ENCODE measurements around the gene FARP1.
"Not testable (repeated sequence)": the region's sequence is repeated elsewhere in the genome, so short reads cannot be mapped to it uniquely, and the experiment has no call there.

FARP1 gene

DNA sequence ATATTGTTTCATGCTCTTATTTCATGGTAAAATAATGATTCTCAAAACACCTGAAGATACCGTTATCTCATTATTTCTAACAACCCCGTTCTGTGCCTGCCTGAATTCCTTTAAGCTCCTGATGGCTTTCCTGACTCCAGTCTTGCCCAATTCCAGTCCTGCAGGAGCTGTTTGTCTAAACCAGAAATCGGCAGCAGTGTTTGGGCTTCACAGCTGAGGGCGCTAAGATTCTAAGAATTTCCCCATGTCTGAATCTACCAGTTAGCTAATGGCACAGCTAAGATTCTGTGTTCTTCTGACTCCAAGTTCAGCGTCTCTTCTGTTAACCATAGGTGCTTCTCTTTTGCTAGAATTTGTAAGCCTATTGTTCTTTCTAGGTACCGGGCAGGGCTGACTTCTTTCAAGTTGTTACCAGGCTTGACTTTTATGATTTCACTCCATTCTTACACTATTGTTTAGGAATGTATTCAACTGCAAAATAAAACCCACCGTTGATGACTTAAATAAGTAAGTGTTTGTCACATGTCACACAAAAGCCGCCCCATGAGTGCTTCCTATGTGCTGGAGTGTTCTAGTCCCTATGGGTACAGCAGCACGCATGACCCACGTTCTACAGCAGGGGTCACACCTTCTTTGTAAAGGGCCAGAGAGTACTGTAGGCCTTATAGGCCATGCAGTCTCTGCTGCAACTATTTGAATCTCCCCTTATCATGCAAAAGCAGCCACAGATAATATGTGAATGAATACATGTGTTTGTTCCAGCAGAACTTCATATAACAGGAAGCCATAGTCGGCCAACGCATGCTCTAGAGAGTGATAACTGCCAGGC, 202.4 kb downstream of the FARP1 start:
- in situ Hi-C loops (cut with HindIII; ENCODE audit: low sequenced_read_pairs): loop anchor here (25.0 kb wide), 1 partner anchor 208 kb away; the partner anchor contains the start of gene FARP1

DNA sequence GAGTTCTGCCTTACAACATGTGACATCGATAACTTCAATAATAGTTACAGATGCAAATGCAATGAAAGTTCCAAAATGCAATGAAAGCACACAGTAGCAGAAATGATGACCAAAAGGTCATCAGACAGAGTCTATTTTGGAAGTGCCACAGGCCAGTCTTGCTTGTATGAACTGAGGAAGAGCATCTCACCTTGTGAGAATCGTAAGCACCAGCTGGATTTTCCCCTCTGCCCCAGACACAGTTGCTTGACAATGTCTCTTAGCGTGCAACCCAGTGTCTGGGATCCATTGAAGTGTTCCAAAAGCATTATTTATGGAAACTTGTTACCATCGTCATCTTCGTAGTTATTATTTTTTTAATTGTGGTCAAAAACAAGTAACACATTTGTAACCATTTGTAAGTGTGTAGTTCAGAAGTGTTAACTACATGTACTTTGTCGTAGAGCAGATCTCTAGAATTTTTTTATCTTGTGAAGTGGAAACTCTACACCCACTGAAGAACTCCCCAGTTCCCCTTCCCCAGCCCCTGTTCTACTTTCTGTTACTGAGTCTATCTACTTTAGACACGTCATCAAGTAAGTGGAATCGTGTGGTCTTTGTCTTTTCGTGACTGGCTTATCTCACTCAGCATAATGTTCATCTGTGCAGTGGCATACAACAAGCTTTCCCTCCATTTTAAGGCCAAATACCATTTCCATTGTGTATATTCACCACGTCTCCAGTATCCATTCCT, 204.2 kb downstream of the FARP1 start:
- in situ Hi-C loops (cut with HindIII; ENCODE audit: low sequenced_read_pairs): loop anchor here (25.0 kb wide), 1 partner anchor 210 kb away; the partner anchor contains the start of gene FARP1

DNA sequence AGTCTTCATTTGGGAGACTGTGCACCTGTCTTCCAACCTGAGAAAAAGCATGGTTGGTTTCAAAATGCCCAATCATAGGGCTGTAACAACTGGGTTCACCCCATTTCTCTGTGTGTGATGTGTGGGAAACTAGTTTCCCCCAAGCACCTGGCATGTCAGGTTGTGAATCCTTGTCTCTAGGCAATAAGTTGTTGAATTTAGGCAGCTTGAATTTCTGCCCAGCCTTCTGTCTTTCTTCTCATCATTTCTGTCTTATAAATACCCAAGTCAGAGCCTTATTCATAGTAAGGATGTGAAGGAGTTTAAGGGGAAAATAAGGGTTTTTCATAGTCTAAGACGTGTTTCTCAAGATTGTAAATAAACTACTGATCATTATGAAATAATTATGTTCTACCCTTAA, 204.9 kb downstream of the FARP1 start:
- in situ Hi-C loops (cut with HindIII; ENCODE audit: low sequenced_read_pairs): loop anchor here (25.0 kb wide), 1 partner anchor 210 kb away; the partner anchor contains the start of gene FARP1

DNA sequence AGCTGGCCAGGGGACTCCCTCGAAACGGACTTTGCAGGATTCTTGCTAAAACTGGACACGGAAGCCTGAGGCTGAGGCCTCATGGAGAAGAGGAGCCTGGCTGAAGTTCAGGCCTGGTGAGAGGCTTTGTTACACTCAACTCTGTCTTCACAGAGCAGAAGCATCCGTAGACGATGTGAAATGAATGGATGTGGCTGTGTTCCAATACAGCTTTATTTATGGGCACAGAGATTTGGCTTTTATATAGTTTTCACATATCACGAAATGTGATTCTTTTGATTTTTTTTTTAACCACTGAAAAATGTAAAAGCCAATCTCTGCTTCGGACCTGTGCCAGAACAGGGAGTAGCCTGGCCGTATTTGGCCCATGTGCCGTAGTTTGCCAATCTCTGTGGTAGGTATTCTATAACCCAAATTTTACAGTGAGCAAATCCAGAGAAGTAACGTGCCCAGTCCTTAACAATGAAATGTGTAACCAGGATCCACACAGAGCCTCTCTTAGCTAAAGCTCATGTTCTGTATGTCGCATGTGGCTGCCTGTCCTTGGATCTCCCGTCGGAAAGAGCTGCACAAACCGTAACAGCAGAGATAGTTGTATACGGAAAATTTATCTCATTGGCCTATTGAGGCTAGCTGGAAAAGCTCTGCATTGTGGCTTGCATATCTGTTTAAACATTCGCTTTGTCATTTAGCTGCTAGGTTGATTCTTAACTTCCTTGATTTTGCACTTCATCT, 205.7 kb downstream of the FARP1 start:
- in situ Hi-C loops (cut with HindIII; ENCODE audit: low sequenced_read_pairs): loop anchor here (25.0 kb wide), 1 partner anchor 211 kb away; the partner anchor contains the start of gene FARP1

DNA sequence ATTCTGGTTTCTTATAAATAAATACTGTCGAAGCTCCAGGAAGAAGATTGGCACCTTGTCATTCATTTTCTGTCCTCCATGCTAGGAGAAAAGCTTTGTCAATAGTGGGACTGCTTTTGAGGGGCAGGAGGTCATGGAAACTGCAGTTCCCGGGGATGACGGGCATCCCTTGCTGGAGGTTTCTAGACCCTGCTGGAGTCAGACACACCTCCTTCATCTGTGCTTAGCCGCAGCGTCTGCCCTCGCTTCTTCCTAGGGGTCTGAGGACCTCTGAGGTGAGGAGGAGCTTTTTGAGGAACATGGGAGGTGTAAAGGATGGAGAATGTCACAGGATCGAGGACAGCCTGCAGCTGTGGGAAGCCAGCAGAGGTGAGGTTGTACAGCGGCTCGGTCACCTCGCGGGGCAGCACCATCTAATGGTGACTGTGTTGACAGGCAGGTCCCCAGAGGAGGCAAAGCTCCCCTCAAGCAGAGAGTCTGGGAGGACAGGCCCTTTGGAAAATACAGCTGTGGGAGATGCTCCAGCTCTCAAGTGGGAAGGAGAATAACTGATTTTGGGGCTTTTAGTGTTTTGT, 206.9 kb downstream of the FARP1 start:
- in situ Hi-C loops (cut with HindIII; ENCODE audit: low sequenced_read_pairs): loop anchor here (25.0 kb wide), 1 partner anchor 213 kb away; the partner anchor contains the start of gene FARP1

DNA sequence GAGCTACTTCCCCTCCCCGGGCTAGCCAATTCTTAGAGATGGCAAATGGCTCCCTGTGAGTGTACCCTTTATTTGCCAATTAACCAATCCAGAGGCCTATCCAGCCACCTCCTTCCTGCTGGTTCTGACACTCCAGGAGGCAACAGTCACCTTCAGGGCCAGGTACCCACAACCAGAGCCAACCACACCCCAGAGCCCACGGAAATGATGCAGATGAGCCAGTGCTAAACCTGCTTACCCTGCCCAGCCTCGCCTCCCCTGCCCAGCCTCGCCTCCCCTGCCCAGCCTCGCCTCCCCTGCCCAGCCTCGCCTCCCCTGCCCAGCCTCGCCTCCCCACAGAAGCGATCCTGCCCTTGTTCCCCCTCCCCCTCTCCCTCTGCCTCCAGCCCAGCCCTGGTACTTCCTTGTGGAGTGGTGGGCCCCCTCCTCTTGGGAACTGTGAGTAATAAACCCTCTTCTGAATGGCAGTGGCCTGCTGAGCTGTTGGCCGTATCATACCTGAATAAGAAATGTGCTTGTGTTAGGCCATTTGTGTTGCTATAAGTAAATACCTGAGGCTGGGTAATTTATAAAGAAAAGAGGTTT, 207.9 kb downstream of the FARP1 start:
- in situ Hi-C loops (cut with HindIII; ENCODE audit: low sequenced_read_pairs): no loop called here

DNA sequence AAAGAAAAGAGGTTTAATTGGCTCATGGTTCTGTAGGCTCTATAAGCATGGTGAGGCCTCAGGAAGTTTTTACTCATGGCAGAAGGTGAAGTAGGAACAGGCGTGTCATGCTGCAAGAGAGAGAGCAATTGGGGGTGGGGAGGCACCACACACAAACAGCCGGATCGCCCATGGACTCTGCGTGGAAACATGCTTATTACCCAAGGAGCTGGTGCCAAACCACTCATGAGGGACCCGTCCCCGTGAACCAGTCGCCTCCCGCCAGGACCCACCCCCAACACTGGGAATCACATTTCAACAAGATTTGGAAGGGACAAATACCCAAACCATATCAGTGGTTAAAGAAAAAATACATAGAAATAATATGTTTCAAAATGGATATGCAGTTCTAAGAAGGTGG, 208.7 kb downstream of the FARP1 start:
- in situ Hi-C loops (cut with HindIII; ENCODE audit: low sequenced_read_pairs): no loop called here

DNA sequence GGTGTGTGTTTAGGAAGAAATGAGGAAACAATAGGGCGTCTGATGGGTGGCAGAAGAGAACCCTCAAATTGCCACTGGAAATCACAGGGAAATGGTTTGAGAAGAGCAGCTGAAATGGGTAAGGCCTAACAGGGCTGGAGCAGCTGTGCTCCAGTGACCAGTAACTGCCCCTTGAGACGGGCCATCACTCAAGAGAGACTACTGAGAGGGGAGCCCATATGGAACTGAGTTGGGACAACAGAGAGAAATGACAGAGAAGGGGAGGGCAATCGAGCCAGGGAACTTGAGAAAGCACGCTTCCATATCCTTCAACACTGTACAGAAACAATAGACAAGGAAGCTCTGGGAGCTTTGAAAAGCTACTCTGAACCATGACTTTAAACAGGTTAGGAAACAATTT, 209.3 kb downstream of the FARP1 start:
- in situ Hi-C loops (cut with HindIII; ENCODE audit: low sequenced_read_pairs): no loop called here

DNA sequence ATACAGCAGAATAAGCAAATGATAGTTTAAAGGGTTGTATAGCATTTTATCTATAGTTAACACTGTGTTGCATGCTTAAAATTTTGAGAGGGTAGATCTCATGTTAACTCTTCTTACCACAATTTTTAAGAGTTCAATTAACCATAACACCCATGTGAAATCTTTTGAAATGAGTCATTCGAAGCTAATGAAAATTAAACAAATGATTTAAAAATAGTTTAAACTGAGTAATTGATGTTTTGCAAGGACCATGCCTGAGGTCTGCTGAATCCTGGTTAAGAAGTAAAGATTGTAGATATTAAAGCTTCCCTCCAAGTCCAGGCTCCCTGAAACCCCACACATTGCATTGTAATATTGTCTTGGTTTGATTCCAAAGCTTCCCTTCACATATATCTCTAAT, 210.9 kb downstream of the FARP1 start:
- in situ Hi-C loops (cut with HindIII; ENCODE audit: low sequenced_read_pairs): no loop called here

DNA sequence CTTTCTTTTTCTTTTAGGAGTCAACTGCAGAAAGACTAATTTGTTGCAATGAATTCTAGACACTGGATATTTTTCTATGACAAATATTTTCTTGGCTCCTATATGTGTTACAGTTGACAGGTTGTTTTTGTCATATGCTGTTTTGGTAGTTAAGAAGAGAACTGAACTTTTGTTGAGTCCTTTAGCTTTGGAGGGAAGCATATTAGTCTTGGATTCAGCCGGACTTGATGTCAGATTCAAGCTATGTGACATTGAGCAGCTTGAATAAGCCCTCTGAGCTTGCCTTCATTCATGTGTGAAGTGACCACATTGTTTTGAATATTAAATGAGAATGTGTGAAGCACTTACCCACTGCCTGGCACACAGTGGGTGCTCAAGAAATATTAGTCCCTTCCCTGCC, 216.0 kb downstream of the FARP1 start:
- in situ Hi-C loops (cut with HindIII; ENCODE audit: low sequenced_read_pairs): no loop called here

DNA sequence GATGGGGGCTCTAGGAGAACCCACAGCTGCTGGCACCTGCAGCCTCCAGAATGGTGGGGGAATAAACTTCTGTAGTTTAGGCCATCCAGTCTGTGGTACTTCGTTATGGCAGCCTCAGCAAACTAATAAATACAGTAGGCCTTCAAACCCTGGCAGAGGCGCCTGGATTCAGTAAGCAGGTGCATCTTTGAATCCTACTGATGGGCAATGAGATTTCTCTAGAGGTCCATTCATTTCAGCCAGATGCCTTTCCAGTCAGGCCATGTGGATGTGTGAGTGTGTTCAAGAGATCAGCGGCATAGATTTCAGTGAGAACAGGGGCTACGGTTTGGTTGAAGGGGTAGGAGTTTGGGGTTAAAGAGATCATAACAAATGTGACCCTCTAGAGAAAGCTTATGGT, 217.7 kb downstream of the FARP1 start:
- in situ Hi-C loops (cut with HindIII; ENCODE audit: low sequenced_read_pairs): no loop called here

DNA sequence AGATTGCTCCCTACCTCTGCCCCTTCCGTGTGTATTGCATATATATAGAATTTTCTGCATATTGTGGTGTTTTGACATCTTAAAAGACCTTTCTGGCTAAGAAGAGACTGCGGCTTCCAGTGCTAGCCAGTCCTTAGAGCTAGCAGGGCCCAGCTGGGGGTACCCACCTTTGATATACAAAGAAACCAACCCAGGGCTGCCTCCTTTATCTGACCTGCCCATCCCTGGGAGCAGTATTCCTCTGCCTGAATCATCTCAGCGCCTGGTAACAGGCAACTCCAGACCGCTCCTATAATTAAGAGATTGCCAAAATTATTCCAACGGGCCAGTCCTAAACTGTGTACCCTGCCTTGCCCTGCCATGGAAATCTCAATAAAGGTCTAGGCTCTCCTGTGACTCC, 220.4 kb downstream of the FARP1 start:
- in situ Hi-C loops (cut with HindIII; ENCODE audit: low sequenced_read_pairs): no loop called here

DNA sequence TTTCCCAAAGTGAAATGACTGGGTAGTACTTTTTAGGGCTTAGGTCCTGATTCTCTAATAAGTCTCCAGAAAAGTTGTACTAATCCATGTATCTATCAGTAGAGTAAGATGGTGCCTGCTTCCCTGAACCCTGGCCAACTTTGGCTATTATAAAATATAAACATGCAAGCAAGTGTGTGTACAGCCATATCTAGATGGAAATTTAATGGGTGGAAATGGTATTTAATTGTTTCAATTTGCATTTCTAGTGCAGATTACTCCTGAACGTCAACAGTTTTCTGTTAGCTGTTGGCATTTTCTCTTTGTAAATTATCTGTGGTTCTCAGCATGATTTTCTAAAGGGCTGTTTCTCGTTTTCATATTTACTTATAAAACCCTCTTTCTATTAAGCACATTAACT, 221.3 kb downstream of the FARP1 start:
- in situ Hi-C loops (cut with HindIII; ENCODE audit: low sequenced_read_pairs): no loop called here

DNA sequence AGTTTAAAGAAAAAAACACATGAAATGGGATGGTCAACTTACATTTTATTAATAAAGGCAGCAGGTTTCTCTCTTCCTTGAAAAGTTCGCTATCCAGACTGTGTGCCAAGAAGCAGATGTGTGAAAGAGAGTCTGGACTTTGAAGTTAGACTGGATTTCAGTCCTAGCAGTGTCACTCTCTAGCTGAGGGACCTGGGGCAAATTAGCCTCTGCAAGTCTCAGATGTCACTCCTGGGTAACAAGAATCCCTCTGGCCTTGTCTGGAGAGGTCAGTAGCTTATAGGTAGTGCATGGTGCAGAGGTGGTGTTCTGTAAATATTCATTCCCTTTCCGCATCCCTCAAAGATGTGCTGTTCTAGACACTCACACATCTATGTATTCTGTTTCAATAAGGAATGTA, 221.8 kb downstream of the FARP1 start:
- in situ Hi-C loops (cut with HindIII; ENCODE audit: low sequenced_read_pairs): no loop called here

DNA sequence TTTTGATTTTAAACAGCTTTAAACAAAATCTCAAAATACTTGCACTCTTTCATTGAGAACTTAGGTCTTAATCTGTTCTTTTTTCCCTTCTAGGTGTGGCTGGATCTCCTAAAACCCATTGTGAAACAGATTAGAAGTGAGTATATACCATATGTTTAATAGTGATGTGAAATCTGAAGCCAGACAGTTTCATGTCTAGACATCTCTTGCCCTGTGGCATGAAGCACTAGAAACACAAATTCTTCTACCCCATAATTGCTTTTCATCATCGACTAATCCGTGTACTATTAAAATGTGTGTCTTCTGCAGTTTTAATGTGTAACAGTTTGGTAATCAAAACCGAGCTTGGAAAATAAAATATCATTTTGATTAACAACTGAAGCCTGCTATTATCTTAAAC, 222.4 kb downstream of the FARP1 start:
- in situ Hi-C loops (cut with HindIII; ENCODE audit: low sequenced_read_pairs): no loop called here

DNA sequence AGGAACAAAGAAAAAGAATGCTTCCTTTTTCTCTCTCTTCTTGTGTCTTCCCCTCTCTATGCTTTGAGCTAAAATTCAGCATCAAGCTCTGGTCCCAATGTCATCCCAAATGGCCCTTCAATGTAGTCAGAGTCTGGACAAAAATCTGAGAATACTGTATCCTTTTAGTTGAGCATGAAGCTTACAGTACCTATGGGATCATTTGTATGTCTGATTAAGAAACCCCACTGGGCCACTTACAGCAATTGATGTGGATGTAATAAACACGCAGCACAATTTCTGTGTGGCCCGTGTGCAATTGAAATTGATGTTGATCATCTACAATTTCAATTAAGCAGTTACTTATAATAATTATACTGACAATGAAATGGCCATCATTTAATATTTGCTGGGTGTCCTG, 223.1 kb downstream of the FARP1 start:
- in situ Hi-C loops (cut with HindIII; ENCODE audit: low sequenced_read_pairs): no loop called here

DNA sequence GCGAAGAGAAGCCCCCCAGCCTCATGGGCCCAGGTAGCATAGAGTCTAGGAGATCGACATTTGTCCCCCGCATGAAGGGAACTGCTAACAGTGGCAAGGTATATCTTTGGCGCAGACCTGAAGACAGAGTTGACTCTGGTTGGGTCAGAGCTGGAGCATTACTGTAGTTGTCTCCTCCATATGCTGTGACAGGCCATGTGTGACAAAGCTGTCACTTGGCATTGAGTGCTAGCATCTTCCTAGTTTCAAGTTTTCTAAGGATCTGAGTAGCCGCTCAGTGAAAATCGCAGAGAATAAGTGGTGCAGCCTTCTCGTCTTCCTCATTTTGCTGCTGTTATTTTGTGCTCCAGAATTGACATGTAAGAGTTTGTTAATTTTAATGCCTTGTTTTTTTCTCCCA, 223.5 kb downstream of the FARP1 start:
- in situ Hi-C loops (cut with HindIII; ENCODE audit: low sequenced_read_pairs): no loop called here

DNA sequence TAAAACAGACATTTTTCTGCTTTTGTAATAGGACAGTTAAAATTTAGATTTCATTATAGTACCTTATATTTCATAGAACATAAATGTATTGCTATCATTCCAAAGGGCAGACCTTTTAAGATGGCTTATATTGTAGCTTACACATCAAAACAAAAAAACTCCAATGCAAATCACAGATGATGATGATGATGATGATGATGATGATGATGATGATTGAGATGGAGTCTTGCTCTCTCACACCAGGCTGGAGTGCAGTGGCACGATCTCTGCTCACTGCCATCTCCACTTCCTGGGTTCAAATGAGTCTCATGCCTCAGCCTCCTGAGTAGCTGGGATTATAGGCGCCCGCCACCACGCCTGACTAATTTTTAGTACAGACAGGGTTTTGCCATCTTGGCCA, 224.1 kb downstream of the FARP1 start:
- in situ Hi-C loops (cut with HindIII; ENCODE audit: low sequenced_read_pairs): no loop called here

DNA sequence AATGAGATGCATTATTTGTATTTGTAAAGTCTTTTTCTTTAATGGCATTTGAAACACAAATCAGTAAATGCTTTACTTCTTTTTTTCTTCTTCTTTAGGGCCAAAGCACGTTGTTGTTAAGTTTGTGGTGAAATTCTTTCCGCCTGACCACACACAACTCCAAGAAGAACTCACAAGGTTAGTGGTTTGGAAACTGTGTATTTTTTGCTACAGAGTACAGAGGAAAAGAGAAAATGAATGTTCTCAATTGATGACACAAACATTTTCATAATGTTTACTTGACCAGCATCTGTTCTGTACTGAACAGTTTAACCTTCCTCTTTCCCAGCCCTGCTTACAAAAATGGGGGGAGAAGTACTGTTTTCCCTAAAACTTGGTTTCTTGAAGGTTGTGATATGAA, 225.1 kb downstream of the FARP1 start:
- in situ Hi-C loops (cut with HindIII; ENCODE audit: low sequenced_read_pairs): no loop called here

DNA sequence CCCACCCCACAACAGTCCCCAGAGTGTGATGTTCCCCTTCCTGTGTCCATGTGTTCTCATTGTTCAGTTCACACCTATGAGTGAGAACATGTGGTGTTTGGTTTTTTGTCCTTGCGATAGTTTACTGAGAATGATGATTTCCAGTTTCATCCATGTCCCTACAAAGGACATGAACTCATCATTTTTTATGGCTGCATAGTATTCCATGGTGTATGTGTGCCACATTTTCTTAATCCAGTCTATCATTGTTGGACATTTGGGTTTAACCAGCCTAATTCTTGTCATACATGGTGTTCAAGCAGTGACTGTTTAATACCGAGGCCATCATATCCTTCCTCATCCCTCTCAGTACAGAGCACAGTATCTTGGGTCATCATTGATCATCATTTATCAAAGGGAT, 226.6 kb downstream of the FARP1 start:
- in situ Hi-C loops (cut with HindIII; ENCODE audit: low sequenced_read_pairs): not testable (repeated sequence)

DNA sequence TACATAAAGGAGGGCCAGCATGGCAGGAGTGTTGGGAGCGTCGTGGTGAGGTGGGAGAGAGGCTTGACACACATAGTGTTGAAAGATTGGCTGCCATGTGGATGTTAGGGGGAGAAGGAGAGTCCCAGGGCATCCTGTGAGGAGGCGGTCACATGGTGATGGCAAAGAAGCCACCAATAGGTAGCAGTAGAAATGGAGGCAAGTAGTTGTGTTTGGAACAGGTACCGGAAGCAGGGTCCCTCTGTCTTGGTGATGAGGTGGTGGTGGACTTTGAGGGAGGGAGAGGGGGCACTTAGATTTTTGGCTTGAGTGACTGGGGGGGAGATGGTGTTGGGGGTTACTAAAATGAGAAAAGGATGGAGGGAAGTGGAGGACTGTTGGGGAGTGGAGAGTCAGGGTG, 227.4 kb downstream of the FARP1 start:
- in situ Hi-C loops (cut with HindIII; ENCODE audit: low sequenced_read_pairs): no loop called here

All from DLD1 (cell line).